Measurements from ENCODE around the gene ECD. TPM values are rescaled to one million over a fixed set of nuclear protein-coding genes. Genes with fewer than 3 reads are reported as not detected.

The ECD gene
- total and polyA plus RNA-seq, 10 of the 15 experiments (the other 5 are each of a cell fraction or from before 2014, with no cell fraction given) = 27.3 to 61.6 (median 44.0) TPM

DNA sequence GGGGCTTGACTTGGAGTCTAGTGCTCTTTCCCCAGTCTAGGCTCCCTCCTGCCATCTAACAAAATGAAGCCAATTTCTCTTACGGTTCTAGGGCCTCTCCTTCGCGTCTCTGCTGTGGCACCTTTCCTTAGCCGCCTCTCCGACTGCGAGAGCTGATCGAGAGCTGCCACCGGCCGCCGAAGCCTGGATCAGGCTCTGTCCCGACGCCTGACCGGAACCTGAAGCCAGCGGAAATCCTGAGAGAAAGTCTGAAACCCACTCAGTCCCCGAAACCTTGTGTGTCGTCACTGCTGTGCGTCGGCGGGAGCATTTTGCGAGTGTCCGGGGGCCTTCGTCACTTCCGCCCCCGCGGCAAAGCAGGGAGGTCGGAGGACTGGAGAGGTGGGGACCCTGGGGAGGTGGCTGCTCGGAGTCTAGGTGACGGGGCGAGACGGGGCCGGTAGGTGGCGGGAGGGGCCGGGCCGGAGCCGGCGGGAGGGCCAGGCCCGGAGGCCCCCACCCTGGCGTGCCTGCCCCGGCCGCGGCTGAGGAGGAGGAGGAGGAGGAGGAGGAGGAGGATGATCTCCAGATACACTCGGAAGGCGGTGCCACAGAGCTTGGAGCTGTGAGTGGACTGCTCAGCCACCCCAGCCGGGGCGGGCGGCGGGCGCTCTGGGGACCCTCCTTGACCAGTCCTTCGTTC is at the start of gene ECD, which contains the start of gene FAM149B1 (continued):
- TF ChIP-seq RAD51 (IDR thresholded peaks at IDR 0.05) (no peak), EZH2 (IDR thresholded peaks at IDR 0.05; ENCODE audit: borderline replicate concordance, control insufficient read depth, low read depth, low read length) (no peak), RB1 (IDR thresholded peaks at IDR 0.05; ENCODE audit: borderline replicate concordance) (0 out of 2 replicates have a peak, but pooled peaks have one; percentile 64), RAD21 (IDR thresholded peaks at IDR 0.05; ENCODE audit: insufficient read depth, low read depth, low read length) (no peak), FOXK2 (IDR thresholded peaks at IDR 0.05) (no peak), NFIC (IDR thresholded peaks at IDR 0.05; ENCODE audit: low read depth, low read length) (no peak), NR2F1 (conservative IDR thresholded peaks at IDR 0.05) (peak; percentile 47; the same call in 1 of the 2 replicates), DPF2 (IDR thresholded peaks at IDR 0.05) (peak; percentile 50; the same call in 1 of the 2 replicates), TCF3 (IDR thresholded peaks at IDR 0.05; ENCODE audit: borderline replicate concordance, insufficient read depth, low read depth, low read length) (no peak), CEBPB (IDR thresholded peaks at IDR 0.05; ENCODE audit: borderline replicate concordance in 1 of 2, low read depth in 2 of 2, low read length in 2 of 2) (no peak), IKZF2 (IDR thresholded peaks at IDR 0.05) (peak in 1 of 2 experiments; percentile 59; a peak in 3 of 4 replicates), SRF (IDR thresholded peaks at IDR 0.05; ENCODE audit: low read depth in 2 of 2, low read length in 2 of 2) (peak in 1 of 2 experiments; percentile 95; a peak in 3 of 4 replicates), KLF5 (IDR thresholded peaks at IDR 0.05; ENCODE audit: partially characterized antibody) (peak; percentile 88), BHLHE40 (IDR thresholded peaks at IDR 0.05; ENCODE audit: borderline replicate concordance in 1 of 2, low read depth in 2 of 2, low read length in 1 of 2) (peak; percentile 46 to 54; a peak in 2 of 4 replicates), ZNF622 (IDR thresholded peaks at IDR 0.05) (no peak), SMARCA5 (IDR thresholded peaks at IDR 0.05) (peak; percentile 63; the same call in 1 of the 2 replicates)
- TF ChIP-seq, protein P1, sequence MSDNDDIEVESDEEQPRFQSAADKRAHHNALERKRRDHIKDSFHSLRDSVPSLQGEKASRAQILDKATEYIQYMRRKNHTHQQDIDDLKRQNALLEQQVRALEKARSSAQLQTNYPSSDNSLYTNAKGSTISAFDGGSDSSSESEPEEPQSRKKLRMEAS (IDR thresholded peaks at IDR 0.05; ENCODE audit: low read depth, low read length) = peak; percentile 15; the same call in 1 of the 2 replicates
- TF ChIP-seq, protein P2, sequence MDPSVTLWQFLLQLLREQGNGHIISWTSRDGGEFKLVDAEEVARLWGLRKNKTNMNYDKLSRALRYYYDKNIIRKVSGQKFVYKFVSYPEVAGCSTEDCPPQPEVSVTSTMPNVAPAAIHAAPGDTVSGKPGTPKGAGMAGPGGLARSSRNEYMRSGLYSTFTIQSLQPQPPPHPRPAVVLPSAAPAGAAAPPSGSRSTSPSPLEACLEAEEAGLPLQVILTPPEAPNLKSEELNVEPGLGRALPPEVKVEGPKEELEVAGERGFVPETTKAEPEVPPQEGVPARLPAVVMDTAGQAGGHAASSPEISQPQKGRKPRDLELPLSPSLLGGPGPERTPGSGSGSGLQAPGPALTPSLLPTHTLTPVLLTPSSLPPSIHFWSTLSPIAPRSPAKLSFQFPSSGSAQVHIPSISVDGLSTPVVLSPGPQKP (IDR thresholded peaks at IDR 0.05; ENCODE audit: low read depth, low read length) = peak; percentile 90
- TF ChIP-seq, protein P3, sequence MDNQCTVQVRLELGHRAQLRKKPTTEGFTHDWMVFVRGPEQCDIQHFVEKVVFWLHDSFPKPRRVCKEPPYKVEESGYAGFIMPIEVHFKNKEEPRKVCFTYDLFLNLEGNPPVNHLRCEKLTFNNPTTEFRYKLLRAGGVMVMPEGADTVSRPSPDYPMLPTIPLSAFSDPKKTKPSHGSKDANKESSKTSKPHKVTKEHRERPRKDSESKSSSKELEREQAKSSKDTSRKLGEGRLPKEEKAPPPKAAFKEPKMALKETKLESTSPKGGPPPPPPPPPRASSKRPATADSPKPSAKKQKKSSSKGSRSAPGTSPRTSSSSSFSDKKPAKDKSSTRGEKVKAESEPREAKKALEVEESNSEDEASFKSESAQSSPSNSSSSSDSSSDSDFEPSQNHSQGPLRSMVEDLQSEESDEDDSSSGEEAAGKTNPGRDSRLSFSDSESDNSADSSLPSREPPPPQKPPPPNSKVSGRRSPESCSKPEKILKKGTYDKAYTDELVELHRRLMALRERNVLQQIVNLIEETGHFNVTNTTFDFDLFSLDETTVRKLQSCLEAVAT (IDR thresholded peaks at IDR 0.05) = peak; percentile 48
- TF ChIP-seq, protein P4, sequence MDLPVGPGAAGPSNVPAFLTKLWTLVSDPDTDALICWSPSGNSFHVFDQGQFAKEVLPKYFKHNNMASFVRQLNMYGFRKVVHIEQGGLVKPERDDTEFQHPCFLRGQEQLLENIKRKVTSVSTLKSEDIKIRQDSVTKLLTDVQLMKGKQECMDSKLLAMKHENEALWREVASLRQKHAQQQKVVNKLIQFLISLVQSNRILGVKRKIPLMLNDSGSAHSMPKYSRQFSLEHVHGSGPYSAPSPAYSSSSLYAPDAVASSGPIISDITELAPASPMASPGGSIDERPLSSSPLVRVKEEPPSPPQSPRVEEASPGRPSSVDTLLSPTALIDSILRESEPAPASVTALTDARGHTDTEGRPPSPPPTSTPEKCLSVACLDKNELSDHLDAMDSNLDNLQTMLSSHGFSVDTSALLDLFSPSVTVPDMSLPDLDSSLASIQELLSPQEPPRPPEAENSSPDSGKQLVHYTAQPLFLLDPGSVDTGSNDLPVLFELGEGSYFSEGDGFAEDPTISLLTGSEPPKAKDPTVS (IDR thresholded peaks at IDR 0.05; ENCODE audit: low read depth, low read length) = peak; percentile 12; the same call in 1 of the 2 replicates
- TF ChIP-seq, protein P5, sequence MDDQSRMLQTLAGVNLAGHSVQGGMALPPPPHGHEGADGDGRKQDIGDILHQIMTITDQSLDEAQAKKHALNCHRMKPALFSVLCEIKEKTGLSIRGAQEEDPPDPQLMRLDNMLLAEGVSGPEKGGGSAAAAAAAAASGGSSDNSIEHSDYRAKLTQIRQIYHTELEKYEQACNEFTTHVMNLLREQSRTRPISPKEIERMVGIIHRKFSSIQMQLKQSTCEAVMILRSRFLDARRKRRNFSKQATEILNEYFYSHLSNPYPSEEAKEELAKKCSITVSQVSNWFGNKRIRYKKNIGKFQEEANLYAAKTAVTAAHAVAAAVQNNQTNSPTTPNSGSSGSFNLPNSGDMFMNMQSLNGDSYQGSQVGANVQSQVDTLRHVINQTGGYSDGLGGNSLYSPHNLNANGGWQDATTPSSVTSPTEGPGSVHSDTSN (IDR thresholded peaks at IDR 0.05; ENCODE audit: insufficient replicate concordance, low read depth, low read length) = peak; percentile 1
